HG03139 (cell line): ENCODE data around the gene AGAP1.

Experiments
- ATAC-seq: cut with Tn5 transposase; IDR thresholded peaks from one replicate; pipeline ENCODE4 v1.9.1; 2021; ENCODE audit not compliant: unreplicated experiment

AGAP1 gene

GRCh38 chr2:236103981-236104380 lies 610.1 kb downstream of the AGAP1 start:
- no peak for ATAC-seq

DNA sequence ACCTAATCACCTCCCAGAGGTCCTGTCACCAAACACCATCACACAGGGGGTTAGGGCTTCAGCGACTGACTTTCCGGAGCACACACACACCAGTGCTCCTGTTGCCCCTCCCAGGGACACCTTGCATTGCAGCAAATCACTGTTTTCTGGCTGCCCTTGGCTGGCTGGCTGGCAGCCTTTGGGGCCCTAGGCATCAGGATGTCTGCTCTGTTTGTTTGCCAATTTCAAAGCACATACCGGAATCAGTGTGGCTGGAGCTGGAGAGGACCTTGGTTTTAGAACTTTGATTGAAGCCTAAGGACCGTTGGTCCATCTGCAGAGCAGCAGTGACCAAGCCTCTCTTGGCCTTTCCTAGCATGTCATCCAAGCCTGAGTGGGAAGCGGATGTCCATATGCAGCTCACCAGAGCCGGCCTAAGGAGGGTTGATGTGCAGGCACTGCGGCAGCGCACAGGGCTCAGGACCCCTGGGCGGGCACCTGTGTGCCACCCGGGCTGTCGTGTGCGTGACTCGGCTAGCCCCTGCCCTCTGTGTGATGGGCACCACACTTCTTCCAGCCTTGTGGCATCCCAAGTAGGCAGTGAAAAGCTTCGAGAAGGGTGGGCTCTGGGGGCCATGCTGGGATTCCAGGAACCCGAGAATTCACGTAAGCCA lies 612.2 kb downstream of the AGAP1 start:
- no peak for ATAC-seq

DNA sequence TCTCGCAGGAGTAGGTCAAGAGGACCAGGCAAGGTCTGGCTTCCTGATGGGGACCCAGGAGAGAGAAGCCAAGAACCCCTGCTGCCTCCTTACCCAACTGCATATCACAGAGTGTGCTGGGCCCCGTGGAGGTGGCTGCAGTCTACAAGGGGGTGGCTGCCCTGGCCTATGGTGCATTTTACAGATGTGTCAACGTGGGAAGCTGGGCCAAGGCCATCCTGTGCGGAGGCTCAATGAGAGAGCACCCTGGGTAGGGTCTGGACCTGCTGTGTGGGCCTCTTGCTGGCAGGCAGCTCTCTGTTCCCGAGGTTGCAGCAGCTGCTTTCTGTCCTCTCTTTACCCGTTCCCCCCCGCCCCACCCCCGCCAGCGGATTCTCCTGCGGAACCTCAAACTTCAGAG lies 612.9 kb downstream of the AGAP1 start:
- no peak for ATAC-seq

- ATAC-seq = no peak
Measured at GRCh38 chr2:236107536-236107935, 613.7 kb downstream of the AGAP1 start.

DNA sequence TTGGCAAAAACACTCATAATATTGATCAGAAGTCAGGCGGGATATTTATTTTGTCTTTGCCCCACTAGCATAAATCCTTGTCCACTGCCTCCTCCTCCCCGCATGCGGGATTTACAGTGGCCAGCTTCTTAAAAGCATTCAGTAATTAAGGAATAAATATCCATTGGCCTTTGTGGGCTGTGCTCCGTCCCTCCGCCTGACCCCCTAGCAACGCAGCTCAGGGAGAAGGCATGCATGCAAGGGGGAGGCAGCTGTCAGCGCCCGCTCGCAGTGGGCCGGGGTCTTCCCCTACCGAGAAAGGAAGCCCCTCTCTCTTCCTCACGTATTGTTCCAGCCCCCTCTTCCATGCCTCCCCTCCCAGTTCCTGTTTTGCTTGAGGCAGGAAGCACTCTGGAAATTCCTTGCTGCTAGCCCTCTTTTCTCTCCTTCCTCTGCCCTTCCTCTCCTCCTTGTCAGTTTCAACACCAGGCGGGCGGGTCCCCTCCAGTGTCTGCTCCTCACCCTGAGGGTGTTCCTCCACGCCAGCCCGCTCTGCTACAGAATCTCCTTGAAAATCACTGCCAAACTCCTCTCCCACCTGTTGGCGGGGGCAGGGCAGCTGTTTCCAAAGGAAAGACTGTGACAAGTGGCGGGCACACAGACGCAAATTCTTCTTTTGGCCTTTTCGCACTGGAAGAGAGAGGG lies 614.2 kb downstream of the AGAP1 start:
- ATAC-seq = no peak

GRCh38 chr2:236109061-236109460 lies 615.2 kb downstream of the AGAP1 start:
- no peak for ATAC-seq

- no peak for ATAC-seq
Measured at GRCh38 chr2:236109473-236109872, 615.6 kb downstream of the AGAP1 start.

- no peak for ATAC-seq
Measured at GRCh38 chr2:236112466-236112865, 618.6 kb downstream of the AGAP1 start.

- ATAC-seq = no peak
Measured at GRCh38 chr2:236113425-236113824, 619.6 kb downstream of the AGAP1 start.

DNA sequence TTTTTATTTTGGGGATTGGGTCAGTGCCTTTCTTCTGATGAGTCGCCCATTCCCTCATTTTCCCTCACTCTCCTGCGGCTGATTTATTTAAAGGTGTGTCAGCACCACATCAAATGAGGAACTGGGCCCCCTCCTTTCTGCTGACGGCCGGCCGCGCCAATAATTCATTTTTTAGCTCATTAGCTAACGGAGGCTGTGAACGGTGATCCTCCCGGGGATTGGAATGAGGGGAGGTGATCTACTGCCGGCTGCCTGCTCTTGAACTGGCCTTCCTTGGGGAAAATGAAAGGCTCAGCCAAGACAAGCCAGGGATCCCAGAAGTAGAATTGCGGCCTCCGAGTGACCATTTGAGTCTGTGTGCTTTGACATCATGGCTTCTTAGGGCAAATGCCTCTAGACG lies 620.1 kb downstream of the AGAP1 start:
- no peak for ATAC-seq

- ATAC-seq = no peak
Measured at GRCh38 chr2:236114959-236115358, 621.1 kb downstream of the AGAP1 start.

DNA sequence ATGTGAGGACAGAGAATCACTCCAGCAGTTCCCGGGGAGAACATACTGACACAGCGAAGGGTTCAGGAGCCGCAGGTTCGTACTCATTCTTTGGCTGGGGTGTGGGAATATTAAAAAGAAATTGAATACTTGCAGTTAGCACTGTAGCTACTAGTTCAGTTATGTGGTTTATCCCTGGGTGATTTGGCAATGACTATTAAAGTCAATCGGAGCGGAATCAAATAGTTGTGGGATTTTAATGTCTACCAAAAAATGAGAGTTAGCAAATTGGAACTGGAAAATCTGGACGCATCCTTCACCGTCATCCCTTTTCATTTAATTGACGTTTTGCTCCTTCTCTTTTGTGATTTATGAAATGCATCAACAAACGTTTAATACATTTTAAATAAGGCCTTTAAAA lies 623.6 kb downstream of the AGAP1 start:
- ATAC-seq = no peak

- ATAC-seq = no peak
Measured at GRCh38 chr2:236117861-236118269, 624.0 kb downstream of the AGAP1 start.

DNA sequence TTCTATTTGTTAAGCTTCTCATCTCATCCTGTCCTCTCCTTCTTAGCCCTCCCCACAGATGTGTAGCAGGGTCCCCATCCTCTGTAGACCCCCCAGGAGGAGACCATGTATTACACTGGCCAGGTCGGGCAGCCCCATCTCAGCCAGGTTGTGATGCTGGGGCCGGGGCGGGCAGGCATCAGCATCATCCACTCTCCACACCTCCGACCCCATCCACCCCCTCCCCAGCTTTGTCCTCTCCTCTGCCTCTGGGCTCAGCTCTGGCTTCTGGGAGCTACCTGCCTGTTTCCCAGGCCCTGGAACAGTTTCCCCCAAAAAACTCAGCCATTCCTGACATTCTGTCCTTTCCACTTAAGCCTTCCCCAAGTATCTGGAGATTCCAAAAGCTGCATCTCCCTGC lies 625.2 kb downstream of the AGAP1 start:
- no peak for ATAC-seq

DNA sequence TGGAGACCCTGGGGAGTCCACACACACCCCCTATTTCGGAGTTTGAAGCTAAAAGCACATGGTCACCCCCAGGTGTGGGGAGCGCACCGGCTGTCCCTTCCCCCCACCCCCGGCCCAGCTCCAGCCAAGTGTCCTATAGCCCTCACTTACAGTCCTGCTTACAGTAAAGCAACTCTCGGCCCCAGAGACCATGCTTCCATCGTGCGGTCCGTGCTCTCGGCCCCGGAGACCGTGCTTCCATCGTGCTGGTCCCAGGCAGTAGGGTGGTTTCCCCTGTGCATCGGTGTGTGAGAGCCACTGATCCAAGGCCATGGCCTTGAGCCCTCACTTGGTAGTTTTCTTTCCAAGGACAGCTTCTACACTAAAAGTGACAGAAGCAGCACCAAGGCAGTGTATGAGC lies 625.6 kb downstream of the AGAP1 start:
- no peak for ATAC-seq

DNA sequence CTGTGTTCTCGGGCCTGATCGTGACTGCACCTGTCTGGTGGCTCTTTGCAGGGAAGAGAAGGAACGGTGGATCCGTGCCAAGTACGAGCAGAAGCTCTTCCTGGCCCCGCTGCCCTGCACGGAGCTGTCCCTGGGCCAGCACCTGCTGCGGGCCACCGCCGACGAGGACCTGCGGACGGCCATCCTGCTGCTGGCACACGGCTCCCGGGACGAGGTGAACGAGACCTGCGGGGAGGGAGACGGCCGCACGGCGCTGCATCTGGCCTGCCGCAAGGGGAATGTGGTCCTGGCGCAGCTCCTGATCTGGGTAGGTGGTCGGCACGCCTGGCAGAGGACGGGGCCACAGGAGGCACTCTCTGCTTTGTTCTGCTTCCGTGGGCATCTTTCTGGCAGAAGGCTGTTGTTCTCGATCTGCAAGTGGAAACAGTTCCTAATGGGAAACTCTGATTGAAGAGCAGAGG lies 626.3 kb downstream of the AGAP1 start:
- ATAC-seq = no peak

GRCh38 chr2:236120829-236121228 lies 627.0 kb downstream of the AGAP1 start:
- ATAC-seq = no peak

DNA sequence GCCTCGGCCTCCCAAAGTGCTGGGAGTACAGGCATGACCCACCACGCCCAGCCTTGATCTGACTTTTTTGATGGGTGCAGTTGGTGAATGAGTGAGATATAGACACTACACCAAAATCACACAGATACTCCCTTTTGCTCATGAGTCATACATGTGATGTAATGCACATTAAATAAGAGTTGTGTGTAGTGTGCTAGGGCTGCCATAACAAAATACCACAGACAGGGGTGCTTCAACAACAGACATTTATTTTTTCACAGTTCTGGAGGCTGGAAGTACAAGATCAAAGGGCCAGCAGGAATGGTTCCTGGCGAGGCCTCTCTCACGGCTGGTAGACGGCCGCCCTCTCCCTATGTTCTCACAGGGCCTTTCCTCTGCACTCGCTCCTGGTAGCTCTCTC lies 627.7 kb downstream of the AGAP1 start:
- no peak for ATAC-seq

GRCh38 chr2:236122236-236122635 lies 628.4 kb downstream of the AGAP1 start:
- no peak for ATAC-seq

GRCh38 chr2:236123716-236124115 lies 629.9 kb downstream of the AGAP1 start:
- no peak for ATAC-seq

GRCh38 chr2:236124182-236124893 lies 630.5 kb downstream of the AGAP1 start:
- ATAC-seq = no peak

- no peak for ATAC-seq
Measured at GRCh38 chr2:236125541-236125940, 631.7 kb downstream of the AGAP1 start.
